Hippocampal formation (tissue), 2 donors: Measurements from ENCODE around the gene PCSK9.

ENCODE experiments used
- DNase-seq, 2 donors: peaks; one replicate each; lab custom pipeline; 2025; lab: John Stamatoyannopoulos, UW

PCSK9 gene

DNA sequence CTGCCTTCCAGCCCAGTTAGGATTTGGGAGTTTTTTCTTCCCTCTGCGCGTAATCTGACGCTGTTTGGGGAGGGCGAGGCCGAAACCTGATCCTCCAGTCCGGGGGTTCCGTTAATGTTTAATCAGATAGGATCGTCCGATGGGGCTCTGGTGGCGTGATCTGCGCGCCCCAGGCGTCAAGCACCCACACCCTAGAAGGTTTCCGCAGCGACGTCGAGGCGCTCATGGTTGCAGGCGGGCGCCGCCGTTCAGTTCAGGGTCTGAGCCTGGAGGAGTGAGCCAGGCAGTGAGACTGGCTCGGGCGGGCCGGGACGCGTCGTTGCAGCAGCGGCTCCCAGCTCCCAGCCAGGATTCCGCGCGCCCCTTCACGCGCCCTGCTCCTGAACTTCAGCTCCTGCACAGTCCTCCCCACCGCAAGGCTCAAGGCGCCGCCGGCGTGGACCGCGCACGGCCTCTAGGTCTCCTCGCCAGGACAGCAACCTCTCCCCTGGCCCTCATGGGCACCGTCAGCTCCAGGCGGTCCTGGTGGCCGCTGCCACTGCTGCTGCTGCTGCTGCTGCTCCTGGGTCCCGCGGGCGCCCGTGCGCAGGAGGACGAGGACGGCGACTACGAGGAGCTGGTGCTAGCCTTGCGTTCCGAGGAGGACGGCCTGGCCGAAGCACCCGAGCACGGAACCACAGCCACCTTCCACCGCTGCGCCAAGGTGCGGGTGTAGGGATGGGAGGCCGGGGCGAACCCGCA is at the start of gene PCSK9:
Gene PCSK9, plus strand, starts transcription at position 207 of the 741 bp plus-strand sequence. Its CDS starts 290 bp downstream, at position 497.
- no peak for DNase-seq

DNA sequence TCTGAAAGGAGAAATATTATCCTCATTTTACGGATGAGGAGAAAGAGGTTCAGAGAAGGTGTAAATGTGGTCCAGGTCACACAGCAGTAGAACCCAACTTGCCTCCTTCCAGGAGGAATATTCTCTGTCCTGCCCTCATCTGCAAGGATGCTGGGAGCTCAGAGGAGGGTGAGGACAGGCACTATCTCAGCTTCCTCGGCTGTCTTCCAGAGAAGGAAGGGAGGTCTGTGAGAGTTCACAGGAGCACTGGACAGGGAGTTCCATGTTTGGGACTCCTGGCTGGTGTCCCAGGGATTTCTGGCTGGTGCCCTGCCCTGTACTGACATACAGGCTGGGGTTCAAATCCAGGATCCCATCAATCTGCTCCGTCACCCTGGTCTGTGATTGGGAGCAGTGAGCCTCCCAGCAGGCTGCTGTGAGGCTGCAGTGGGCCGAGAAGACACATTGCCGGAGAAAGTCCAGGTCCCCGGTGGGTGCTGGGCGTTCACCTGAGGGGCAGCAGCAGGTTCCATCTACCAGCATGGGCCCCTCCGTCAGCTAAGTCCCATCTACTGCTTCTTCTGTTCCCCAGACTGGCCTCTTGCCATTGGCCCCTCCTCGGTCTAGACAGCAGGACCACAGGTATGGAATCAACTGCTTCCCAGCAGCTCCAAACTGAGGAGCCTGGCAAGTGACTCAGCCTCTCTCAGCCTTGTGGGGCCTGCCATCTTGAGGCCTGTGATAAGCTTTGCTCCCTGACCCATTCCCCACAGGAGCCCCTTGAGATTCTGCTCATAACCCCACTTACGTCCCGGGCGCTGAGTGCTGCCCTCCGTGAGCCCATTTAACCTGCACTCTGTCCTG is 49.2 kb upstream of the PCSK9 start:
- DNase-seq = no peak

DNA sequence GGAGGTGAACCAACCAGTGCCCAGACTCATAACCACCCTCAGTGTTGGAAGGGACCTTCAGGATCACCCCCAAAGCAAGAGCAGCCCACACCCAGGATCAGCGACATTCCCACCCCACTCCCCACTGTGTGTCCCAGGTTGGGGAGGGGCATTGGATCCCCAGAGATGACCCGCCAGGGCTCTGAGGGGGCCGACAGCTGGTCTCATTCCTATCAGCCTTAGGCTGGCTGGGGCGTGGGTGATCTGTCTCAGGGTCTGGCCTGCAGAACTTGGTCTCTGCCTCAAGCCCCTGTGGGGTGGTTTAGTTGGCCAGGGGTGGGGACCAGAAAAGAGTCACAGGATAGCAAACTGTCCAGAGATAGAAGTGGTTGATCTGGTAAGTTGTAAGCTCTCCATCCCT is 48.4 kb upstream of the PCSK9 start:
- DNase-seq = no peak

DNA sequence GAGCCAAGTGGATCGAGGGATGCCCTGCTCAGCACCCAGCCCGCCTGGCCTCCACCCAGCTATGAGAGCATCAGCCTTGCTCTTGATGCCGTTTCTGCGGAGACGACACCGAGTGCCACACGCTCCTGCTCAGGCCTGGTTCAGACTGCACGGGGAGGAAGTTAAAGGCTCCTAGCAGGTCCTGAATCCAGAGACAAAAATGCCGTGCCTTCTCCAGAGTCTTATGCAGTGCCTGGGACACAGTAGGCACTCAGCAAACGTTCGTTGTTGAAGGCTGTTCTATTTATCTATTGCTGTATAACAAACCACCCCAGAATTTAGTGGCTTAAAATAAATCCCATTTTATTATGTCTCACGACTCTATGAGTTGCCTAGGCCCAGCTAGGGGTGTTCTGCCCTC is 47.4 kb upstream of the PCSK9 start:
- DNase-seq = no peak

DNA sequence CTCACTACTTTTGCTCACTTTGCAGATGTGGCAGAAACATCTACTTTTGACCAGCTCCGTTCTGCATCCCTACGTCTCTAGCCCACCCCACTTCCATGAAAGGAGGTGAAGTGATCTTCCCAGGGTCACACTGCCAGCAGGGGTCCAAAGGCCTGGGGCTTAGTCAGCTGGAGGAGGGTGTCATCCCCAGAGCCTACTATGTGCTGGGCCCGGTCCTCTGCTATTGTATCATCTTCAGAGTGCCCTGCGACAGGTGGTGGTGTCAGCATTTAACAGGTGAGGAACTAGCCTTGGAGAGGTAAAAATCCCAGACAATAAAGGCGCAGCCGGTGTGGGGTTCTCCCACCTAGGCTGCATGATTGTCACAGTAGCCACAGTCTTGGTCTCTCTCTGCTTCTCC is 46.2 kb upstream of the PCSK9 start:
- no peak for DNase-seq

DNA sequence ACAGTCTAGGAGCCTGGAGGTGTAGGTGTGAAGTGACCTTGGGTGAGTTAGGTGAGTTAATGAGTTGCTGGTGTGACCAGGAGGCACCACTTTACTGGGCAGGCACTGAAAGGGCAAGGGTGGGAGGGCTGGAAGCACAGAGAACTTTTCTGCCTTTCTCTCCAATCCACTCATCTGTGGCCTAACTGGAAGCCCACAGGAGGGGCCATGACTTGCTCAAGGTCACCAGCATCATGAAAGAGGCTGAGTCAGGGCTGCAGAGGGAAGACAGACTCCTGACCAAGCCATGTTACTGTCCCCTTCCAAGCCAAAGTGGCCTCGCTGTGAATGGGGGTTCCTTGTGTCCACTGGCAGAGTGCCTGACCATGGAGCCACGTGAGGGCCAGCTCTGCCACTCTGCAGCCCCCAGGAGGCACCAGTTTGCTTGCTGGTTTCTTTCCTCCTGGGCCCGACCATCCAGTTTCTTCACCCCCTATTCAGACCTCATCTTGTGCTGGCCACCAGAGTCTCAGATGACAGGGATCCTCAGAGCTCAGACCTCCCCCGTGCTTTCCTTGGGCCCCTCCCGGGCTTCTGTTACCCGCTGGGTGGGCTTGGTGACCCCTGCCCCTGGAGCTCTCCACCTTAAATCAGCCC is 44.9 kb upstream of the PCSK9 start:
- no peak for DNase-seq

DNA sequence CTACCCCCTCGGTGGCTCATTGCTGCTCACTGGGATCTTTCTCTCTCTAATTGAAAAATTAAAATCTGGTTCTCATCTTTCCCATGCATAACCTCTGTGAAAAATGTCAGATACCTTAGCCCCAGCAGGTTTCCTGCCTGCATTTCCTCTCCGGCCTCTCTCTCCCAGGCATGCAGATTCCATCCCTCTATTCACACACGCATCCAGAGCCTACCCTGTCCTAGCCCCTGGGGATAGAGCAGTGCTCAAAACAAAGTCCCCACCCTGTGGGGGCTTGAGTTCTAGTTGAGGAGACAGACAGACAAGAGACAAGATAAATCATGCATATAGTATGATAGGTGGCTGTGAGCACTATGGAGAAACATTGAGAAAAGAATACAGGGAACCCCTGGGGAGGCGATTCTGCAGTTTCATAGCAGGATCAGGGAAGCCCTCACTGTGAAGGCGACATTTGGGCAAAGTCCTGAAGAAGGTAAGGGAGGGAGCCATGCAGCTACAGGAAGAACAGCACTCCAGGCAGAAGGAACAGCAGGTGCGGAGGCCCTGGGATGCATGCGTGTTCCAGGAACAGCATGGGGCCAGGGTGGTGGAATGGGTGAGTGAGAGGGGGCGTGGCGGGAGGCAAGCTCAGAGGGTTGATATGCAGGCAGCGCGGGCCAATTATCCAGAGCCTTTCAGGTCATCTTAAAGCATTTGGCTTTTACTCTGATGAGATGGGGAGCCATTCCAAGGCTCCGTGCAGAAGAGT is 44.2 kb upstream of the PCSK9 start:
- DNase-seq = no peak

DNA sequence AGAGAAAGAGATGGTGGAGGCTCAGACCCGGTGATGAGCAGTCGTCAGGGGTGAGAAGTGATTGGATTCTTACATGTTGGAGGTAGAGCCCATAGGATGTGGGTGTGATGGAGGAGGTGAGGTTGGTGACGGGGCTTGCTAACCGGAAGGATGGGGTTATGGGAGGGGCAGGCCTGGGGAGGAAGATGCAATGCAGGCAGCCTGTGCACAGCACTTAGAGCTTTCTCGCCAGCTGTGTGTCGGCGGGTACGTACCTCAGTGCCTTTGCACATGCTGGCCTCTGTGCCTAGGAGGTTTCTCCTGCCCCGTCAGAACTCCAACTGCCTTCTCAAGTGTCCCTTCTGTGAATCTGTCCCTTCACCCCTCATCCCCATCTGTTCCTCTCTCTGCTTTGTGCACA is 43.5 kb upstream of the PCSK9 start:
- DNase-seq = no peak

DNA sequence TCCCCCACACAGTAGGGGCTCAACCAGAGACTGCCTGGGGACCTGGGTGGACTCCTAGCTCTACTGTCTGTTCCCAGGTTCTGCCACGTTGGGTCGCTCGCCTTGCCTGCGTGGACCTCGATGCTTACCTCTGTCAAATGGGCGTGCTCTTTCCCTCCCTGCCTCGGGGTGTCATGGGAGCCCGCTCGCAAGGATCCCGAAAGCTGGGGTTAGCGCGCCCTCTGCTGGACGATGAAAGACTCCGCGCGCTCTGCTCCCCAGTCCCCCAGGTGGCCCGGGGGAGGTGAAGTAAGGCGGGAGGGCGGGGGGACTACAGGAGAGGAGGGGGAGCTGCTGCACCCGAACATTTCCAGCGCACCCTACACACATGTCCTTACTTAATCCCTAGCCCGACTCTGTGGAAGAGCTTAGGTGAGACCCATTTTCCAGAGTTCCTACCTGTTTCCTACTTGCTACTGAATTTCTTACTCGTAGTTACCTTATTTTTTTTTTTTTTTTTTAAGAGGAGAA is 42.9 kb upstream of the PCSK9 start:
- peak in 1 of 2 donors; percentile 62 for DNase-seq

DNA sequence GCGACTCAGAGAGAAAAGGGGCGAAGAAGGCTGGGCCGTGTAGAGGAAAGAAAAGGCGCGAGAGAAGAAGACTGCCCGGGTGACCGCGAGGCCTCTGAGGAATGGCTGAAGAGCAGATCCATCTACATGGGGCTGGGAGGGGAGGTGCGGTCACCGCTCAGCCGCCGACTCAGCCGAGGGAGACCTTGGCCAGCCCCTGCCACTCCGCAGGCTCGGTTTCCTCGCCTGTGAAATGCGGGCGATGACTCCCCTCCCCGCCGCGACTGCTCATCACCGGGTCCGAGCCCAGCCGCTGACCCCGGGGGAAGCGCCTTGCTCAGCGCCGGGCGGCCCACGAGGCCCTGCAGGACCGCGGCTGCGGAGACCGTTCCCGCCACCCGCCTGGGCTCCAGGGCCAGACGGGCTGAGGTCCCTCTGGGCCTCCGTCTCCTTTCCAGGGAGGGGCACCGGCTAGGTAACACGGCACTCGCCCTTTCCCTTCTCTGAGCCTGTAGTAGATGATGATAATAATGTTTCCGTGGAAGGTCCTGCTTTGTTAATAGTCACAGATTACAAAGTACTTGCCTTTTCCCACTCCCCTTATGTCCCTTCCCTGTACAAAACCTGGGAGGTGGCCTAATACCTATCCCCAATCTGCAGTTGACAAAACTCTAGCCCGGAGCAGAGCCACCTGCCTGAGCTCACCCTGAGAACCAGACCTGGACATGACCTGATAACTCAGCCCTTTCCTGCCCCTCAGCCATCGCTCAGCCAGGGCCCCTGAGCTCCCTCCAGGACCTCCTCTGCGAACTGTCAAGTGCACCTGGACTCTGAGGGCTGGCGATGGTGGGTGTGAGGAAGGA is 42.3 kb upstream of the PCSK9 start:
- DNase-seq = no peak

DNA sequence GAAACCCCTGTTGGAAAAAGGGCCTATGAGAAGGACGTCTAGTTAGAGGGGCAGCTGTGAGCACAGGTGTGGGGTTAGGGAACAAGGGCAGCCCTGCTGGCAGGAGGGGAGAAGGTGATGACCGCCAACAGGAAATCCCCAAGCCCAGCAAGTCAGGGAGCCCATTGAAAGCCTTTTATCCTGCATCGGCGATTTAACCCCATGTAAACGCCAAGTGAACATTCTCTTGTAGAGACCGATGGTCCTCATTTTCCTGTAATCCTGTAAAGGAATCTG is 41.7 kb upstream of the PCSK9 start:
- DNase-seq = no peak

DNA sequence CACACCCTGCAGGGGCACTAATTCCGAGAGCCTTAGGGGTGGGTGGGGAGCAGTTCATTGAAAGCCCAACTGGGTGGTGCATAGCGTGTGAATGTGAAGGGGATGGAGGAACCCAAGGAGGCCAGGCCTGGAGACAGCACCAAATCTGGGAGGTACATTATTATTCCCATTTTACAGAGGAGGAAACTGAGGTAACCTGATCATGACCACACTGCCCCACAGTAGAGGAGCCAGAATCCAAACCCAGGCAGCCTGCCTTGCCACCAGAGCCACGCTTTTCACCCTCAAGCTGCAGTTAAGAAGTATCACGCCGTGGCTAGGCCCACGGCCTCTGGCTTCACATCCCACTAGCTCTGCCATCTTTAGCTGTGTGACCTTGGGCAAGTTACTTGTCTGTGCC is 41.2 kb upstream of the PCSK9 start:
- DNase-seq = no peak

DNA sequence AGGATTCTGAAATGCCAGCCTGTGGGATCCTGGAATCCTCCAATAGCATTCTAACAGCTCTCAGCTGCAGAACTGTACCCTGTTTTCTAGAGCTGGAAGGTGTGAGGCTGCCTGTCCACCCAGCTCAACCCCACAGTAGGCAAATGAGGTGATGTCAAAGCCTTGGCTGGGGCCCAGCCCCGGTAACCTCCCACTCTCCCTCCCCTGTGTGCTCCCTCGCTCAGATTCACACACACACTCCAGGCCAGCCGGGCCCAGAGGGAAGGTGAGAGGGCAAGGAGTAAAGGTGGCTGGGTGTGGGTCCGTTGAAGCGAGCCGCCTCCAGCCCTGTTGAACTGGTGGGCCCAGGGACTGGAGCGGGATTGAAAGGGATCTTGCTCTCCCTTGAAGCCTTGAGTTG is 40.7 kb upstream of the PCSK9 start, which contains the start of gene BSND:
Gene BSND, plus strand, starts transcription at position 257 of the 400 bp plus-strand sequence. CDS start 254 bp downstream, outside the sequence.
- DNase-seq = no peak

DNA sequence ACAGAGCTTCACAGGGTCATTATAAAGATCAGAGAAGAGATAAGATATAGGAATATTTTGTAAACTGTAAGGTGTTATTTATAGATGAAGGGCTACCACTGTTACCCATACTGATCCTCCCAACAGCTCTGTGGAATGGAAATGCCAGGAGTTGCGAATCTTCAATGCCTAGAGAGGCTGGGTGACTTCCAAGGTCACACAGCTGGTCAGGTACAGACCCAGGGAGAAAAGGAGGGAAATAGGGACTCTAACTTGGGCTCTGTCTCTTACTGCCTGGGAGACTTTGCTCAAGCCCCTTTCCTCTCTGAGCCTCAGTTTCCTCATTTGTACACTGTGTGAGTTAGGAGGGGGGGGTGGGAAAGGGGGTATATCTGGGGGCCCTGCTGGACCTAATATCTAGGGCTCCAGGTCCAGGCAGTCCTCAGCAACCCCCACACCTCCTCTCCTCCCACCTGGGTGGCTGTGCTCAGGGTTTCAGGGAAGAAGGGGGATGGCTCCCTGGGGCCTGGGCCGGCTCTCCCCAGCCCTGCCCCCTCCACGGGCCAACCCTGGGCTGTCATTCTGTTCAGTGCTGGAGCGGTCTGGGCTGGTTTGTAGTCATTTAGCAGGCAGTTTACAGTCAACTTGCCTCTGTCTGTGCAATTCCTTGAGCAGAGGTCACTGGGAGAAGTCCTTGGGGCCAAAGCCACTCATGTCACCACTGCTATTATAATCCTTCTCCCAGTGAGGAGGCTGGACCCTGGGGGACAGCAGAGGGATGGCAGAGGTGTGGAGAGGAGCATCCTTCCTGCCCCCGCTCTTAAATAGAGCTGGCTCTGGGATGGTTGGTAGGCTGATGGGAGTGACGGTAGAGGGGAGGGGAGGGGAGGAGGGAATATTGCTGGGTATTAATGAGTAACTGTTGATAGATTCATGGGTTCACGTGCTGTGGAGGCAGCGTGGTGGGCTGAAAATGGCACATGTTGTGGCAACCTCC is 39.0 kb upstream of the PCSK9 start:
- DNase-seq = no peak

DNA sequence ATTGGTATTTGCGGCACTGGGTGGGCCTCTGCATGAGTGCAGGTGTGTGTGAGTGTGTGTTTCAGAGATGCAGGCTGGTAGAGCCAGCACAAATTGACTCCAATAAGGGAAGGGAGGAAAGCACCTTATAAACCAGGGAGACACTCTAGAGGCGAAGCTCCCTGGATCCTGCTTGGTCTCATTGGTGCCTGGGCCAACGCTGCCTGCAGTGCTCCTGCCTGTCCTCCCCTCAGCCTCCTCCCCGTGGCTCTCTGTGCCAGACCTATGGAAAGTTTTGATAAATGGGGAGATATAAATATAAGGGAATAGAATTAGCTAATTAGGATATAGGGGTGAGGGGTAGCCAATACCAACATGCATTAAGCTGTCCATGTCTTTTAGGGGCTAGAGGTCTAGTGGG is 38.0 kb upstream of the PCSK9 start:
- DNase-seq = no peak

DNA sequence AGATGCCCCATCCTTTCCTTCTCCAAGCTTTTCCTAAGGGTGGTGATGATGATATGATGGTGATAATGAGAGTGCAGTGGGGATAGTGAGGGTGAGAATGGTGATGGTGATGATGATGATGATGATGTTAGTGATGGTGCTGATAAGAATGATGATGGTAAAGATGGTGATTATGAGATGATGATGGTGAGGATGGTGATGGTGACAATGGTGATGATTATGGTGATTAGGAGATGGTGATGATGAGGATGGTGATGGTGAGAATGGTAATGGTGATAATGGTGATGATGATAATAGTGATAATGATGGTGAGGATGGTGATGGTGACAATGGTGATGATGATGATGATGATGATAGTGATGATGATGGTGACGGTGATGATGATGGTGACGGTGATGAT is 36.7 kb upstream of the PCSK9 start:
- no peak for DNase-seq

DNA sequence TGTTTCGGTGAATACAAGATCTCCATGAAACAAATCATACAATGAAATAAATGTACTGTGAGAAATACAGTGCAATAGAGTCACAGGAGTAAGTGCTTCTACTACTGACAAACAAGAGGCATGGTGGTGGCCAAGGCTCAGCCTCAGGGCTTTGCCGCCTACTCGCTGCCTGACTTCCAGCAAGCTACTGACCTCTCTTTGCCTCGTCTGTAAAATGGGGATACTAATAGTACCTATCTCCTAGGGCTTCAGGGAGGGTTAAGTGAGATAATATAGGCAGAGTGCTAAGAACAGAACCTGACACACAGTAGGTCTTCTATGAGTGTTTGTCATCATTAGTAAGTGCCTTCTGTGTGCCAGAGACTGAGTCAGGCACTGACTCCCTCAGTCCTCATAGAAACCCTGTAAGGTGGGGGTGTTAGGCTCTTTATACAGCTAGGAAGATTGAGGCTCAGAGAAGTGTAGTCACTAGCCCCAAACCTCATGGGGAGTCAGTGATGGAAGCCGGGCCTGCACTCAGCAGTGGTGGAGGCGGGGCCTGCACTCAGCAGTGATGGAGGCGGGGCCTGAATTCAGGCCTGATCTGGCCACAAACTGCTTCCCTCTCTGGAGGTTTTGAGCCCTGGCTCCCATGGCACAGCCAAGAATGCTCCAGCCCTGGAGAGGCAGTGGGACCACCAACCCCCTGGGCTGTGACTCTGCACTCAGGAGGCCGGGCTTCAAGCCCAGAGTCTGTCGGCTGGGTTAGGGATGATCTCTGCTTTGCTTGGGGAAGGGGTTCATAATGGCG is 33.8 kb upstream of the PCSK9 start:
- no peak for DNase-seq

DNA sequence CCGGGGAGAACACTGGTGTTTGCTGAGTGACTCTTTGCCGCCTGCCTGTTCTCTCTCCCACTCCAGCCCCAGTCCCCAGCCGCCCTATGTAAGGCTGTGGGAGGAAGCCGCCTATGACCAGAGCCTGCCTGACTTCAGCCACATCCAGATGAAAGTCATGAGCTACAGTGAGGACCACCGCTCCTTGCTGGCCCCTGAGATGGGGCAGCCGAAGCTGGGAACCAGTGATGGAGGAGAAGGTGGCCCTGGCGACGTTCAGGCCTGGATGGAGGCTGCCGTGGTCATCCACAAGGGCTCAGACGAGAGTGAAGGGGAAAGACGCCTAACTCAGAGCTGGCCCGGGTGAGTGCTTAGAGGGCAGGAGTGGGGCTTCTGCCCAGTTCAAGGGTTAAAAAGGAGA is 32.4 kb upstream of the PCSK9 start:
- no peak for DNase-seq

DNA sequence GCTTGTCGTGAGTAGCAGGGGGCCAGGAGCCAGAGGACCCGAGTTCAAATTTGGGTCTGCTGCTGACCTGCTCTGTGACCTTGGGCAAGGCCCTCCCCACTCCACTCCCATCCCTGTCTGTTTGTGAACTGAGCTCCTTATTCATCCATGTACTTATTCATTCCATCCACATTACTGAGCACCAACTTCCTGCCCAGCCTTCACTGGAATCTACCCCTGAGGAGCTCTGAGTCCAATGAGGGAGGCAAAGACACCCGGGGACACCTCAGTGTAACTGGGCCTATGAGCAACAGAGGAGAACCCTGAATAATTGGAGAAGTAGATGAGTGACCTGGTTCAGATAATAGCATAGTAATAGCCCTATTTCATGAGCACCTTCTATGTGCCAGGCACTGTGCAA is 31.7 kb upstream of the PCSK9 start:
- no peak for DNase-seq
